ENCODE data around the gene KLHL30.

DNA sequence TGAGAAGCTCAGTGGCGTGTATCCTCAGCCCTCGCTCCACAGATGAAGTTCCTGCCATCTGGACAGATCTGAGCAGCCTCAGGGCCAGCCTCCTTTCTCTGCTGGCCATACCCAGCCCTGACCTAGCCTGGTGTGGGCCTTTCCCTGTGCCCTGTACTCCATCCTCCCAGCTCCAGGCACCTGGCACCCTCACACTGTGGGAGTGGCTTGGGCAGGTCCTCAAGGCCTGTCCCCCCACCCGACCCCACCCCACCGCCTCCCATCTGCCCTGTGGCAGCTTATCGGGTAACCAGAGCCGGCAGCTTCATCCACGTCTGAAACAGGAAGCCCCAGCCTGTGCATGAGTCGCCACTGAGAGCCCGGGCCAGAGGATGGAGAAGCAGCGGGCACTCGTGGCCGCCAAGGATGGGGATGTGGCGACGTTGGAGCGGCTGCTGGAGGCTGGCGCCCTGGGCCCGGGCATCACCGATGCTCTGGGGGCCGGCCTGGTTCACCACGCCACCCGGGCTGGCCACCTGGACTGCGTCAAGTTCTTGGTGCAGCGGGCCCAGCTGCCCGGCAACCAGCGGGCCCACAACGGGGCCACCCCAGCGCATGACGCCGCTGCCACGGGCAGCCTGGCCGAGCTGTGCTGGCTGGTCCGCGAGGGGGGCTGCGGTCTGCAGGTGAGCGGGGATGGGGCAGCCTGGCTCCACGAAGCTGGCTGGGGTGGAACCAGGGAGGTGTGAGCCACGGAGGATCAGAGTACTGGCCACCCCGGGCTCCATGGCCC is 38.2 kb upstream of the KLHL30 start, which contains the start of gene ESPNL:
- TF ChIP-seq POLR2A (IDR thresholded peaks at IDR 0.05; ENCODE audit: low read length) = no peak
- no peak for TF ChIP-seq GATA1 (IDR thresholded peaks at IDR 0.05; ENCODE audit: low read depth, low read length)
